ELR (cell line): ENCODE measurements around the gene GDPD2.
A peak's percentile ranks its signal among the peaks of the same experiment; 100 is the strongest.

Source experiments
- DNase-seq: peaks from one replicate; pipeline ENCODE4 v3.0.0-alpha.2; 2015; ENCODE audit warnings: low read depth

The GDPD2 gene

GRCh38 chrX:70476166-70476933 lies 53.2 kb downstream of the GDPD2 start:
- DNase-seq, result no peak

- DNase-seq, result peak; percentile 71
Measured at GRCh38 chrX:70476934-70477733, 54.0 kb downstream of the GDPD2 start.

- no peak for DNase-seq
Measured at GRCh38 chrX:70477734-70478075, 54.6 kb downstream of the GDPD2 start.

GRCh38 chrX:70478526-70479245 lies 55.6 kb downstream of the GDPD2 start:
- DNase-seq, result no peak

- peak; percentile 81 for DNase-seq
Measured at GRCh38 chrX:70479247-70479921, 56.3 kb downstream of the GDPD2 start.

- DNase-seq, result peak; percentile 3
Measured at GRCh38 chrX:70479922-70480659, 57.0 kb downstream of the GDPD2 start.

- DNase-seq, result no peak
Measured at GRCh38 chrX:70480660-70481018, 57.5 kb downstream of the GDPD2 start.

GRCh38 chrX:70481471-70482270 lies 58.6 kb downstream of the GDPD2 start:
- no peak for DNase-seq

GRCh38 chrX:70482300-70482699 lies 59.2 kb downstream of the GDPD2 start:
- no peak for DNase-seq
